Measurements from ENCODE around the gene CACNA1C.
A peak's percentile ranks its signal among the peaks of the same experiment; 100 is the strongest.

The CACNA1C gene

DNA sequence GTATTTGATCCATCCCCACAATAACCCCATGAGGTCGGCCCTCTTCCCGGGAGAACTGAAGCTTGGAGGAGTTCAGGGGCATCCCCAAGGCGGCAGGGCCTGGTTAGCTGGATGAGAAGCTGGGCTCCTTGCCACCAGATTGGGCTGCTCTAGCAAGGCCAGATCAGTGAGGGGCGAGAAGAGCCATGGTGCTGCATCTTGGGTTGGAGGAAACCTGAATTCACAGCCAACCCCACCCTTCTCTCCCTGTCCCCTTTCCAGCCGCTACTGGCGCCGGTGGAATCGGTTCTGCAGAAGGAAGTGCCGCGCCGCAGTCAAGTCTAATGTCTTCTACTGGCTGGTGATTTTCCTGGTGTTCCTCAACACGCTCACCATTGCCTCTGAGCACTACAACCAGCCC is 513.4 kb downstream of the CACNA1C start:
- DNase-seq: no peak
- intact Hi-C loops (cut with DNase I): no loop called here

DNA sequence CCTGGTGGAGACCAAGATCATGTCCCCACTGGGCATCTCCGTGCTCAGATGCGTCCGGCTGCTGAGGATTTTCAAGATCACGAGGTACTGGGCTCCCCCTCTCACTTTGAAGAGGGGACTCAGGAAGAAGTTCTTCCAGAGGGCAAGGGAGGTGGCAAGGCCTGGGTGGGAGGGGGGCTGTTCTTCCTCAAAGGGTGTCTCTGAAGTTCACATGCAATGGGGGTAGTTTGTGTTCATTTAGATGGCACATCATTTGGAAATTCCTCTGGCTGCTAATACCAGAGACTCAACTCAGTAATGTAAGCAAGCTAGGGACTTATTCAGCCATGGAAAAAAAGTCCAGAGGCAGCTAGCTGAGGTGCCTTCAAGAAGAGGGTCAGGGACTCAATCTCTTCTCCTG is 514.9 kb downstream of the CACNA1C start:
- intact Hi-C loops (cut with DNase I): no loop called here
- no peak for DNase-seq

- peak in 29 of 42 donors; percentile 14 to 74 (median 48) for DNase-seq
- intact Hi-C loops (cut with DNase I): no loop called here
Measured at GRCh38 chr12:2570562-2570961, 517.8 kb downstream of the CACNA1C start.

- intact Hi-C loops (cut with DNase I): no loop called here
- DNase-seq: no peak
Measured at GRCh38 chr12:2574355-2574935, 521.7 kb downstream of the CACNA1C start.

DNA sequence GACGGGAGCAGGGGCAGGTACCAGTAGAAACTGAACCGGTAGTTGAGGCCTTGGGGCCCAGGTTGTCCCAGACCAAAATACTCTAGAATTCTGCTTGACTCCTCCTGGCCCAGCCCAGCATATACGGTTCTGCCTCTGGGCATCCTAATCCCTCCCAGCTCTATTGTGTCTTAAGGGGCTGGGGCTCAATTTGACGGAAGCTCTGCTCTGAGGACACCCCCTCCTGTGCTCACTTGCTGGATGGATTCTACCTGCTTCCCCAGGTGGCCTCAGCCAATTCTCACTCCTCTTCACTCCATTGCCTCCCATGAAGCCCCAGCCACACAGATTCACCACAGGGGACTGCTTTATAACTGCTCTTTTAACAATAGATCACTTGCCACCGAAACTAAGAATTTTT is 522.5 kb downstream of the CACNA1C start:
- intact Hi-C loops (cut with DNase I): no loop called here
- DNase-seq: peak in 1 of 42 donors; percentile 10

- intact Hi-C loops (cut with DNase I): no loop called here
- DNase-seq: peak in 1 of 42 donors; percentile 34
Measured at GRCh38 chr12:2578211-2578610, 525.4 kb downstream of the CACNA1C start.

DNA sequence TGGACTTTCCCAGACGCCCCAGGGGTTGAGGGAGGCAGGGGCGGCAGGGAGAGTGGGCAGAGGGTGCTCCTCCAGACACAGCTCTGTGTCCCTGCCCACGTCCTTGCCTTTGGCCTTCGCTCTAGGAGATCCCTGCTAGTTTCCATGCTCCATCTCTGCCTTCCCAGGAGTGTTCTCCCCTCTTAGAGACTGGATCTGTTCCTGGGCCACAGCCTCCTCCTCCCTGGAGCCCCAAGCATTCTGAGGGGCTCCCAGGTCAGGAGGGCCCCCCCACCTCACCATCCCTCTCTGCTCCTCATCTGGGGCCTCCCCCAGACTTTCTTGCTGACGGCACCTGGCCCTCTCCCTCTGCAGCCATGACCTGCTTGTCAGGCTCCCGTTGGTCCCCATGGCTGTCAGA is 526.0 kb downstream of the CACNA1C start:
- intact Hi-C loops (cut with DNase I): no loop called here

DNA sequence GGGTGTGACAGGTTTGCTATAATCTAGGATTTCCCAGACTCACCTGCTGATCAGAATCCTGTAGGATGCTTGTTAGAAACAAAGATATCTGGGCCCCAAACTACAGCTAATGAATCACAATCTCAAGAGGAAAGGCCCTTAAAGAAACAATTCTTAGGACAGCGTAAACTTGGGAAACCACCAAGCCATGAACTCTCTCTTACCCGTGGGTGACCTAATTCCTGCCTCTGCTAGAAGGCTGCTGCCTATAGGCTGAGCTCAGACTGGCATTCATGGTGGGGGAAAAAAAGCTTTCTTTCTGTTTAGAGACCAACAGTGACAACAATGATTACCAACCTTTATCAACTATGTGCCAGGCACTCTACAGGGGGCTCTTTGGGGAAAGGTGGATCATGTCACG is 528.0 kb downstream of the CACNA1C start:
- intact Hi-C loops (cut with DNase I): no loop called here

More for the DNA sequence above, 526.0 kb downstream of the CACNA1C start:
- DNase-seq: peak in 1 of 42 donors; percentile 13

DNA sequence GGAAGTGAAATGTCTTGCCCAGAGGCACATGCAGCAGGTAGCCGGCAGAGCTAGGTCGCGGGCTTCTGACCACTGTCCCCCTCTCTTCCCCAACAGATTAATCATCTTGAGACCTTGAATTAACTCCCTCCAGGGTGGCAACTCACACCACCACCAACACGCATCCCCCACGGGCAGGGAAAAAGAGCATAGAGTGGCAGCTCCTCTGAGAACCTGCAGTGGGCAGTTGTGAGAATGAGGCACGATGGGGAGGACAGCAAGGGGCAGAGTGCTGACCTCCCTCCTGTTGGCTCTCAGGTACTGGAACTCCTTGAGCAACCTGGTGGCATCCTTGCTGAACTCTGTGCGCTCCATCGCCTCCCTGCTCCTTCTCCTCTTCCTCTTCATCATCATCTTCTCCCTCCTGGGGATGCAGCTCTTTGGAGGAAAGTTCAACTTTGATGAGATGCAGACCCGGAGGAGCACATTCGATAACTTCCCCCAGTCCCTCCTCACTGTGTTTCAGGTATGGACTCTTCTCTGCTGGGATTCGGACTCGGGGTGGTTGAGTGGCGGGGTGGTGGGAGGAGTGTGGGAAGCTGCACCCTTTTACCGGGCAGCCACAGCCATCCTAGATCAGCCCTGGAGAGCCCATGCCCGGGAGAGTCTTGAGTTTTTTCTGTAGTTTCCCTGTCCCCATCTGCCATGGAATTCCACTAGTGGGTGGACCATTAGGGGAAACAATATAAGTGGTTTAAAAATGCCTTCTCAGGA is 528.7 kb downstream of the CACNA1C start:
- intact Hi-C loops (cut with DNase I): no loop called here

More for the DNA sequence above, 528.0 kb downstream of the CACNA1C start:
- DNase-seq: no peak

DNA sequence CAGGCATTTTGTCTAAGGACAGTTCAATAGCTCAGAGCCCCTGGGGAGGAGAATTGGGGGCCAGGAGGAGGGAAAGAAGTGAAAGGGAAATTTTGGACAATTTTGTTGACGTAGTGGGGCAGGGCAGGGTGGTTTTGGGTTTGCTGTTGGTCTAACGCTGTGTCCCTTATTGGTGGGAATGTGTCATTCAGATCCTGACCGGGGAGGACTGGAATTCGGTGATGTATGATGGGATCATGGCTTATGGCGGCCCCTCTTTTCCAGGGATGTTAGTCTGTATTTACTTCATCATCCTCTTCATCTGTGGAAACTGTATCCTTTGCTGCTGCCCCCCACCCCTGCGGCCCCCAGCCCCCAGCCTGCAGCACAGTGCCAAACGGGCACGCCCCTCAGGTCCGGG is 529.8 kb downstream of the CACNA1C start:
- no peak for DNase-seq
- intact Hi-C loops (cut with DNase I): no loop called here

More for the DNA sequence above, 528.7 kb downstream of the CACNA1C start:
- DNase-seq: peak in 1 of 42 donors; percentile 35

DNA sequence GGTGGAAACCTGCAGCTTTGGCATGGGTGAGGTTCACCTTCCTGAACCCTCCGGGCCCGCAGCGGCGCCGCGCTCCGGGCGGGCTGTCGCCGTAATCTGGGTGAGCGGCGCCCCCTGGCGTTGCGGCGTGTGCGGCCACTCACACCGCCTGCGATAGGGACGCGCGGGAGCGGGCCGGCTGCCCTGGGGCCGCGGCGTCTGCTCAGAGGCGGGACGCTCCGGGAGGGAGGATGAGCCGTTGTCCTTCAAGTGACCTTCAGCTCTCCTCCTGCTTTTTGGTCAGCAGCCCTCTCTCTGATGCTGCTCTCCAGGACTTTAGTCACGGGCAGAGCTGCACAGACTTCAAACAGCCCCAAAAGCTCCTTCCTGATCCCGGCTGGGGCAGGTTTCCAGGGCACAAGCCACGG is 530.3 kb downstream of the CACNA1C start:
- intact Hi-C loops (cut with DNase I): no loop called here
- peak; percentile 8 to 84 (median 64) for DNase-seq

DNA sequence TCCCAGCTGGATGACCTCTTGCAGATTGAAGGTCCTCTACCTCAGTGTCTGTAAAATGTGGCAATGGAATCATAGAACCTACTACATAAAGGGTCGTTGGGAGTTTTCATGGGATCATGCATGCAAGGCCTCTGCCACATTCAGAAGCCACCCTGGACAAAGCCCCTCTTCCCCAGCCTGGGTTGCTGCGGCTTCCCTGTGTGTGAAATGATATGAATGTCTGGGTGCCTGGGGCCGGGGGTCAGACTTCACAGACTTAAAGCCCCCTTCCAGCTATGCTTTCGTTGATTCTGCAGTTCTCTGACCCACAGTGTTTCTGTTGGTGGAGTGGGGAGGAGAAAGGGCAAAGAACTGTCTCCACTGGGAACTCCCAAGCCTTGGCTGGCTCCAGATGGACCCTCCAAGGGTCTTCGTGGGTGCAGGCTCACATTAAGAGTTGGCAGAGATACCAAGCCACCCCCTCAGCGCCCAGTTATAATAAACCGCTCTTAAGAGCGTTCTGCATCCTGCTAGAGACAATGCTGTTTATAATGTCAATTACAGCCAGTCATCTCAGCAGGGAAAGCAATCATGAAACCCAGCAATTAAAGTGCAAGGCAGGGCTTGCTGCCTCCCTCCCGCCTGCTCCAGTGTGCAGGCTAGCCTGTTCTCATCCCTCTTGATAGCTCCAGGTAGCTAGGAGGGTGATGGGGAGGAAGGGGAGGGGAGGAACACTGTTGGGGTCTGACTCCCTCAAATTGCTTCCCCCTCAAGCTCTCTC is 531.0 kb downstream of the CACNA1C start:
- DNase-seq: peak in 1 of 42 donors; percentile 15
- intact Hi-C loops (cut with DNase I): no loop called here

DNA sequence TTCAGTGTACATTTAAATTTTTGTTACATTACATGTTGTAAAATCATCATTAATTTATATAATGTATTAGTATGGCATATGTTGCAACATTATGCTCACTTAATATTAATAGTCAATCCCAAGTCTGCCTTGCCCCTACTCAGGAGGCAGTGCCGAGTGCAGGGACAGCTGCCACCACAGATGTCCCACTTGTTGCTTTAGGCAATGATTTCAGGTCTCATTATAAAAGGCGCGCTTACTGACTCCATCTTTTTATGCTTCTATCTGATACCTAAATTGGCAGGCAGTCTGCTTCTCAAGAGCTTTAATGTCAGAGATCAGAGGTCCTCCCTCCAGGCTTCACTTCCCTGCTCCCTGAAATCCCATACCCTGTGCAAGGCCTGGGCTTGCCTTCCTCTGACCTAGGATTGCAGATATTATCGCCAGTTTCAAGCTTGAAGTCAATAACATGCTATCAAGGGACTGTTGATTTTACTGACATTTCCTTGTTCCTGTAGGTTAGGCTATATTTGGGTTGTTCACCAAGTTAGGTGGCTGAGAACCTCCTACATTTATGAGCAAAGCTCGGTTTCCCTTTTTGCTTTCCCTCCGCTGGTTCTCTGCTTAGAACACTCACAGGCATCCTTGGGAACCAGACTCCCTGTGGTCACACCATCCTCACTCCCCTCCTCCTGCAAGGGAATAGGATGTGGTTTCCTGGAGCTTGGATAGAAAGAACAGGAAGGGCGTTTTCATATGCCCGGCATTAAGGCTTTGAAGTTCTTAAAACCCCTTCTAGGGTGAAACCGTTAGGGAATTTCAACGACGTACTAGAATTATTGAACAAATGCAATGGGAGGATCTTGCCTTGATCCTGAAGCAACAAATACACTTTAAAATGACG is 533.6 kb downstream of the CACNA1C start:
- peak in 1 of 42 donors; percentile 10 for DNase-seq
- intact Hi-C loops (cut with DNase I): no loop called here

GRCh38 chr12:2588345-2588744 is 535.6 kb downstream of the CACNA1C start:
- intact Hi-C loops (cut with DNase I): no loop called here
- no peak for DNase-seq

- no peak for DNase-seq
- intact Hi-C loops (cut with DNase I): no loop called here
Measured at GRCh38 chr12:2589381-2589780, 536.6 kb downstream of the CACNA1C start.

DNA sequence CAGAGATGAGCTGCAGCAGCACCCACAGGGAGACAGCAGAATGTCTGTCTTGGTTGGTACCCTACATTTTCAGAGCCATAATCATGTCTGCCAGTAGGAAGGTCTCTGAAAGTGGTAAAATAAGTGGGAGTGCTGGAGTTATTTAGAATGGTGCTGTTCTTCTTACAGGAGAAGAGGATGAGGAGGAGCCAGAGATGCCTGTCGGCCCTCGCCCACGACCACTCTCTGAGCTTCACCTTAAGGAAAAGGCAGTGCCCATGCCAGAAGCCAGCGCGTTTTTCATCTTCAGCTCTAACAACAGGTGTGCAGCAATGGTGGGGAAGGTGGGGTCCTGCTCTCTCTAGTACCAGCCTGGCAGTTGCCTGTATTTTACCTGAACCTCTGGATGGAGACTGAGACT is 540.3 kb downstream of the CACNA1C start:
- intact Hi-C loops (cut with DNase I): no loop called here

GRCh38 chr12:2596441-2596840 is 543.7 kb downstream of the CACNA1C start:
- DNase-seq: no peak
- intact Hi-C loops (cut with DNase I): no loop called here

More for the DNA sequence above, 540.3 kb downstream of the CACNA1C start:
- peak in 8 of 42 donors; percentile 17 to 69 (median 32) for DNase-seq

DNA sequence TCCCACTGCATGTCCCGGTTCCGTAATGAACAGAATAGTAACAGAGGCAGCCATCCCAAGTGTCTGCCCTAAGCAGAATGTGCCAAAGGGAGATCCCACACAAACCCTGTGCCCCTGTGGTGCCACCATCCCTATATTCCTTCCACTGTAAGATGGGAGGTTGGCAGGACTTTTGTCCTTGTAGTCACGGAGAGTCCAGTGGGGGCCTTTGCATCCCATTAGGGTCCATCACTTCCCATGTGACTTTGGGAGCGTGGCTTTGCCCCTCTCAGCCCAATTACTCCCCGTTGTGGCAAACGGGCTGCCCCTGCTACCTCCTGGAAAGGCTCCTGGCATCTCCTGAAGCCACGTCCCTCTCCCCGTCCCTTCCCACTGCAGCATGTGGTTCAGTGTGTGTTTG is 552.5 kb downstream of the CACNA1C start:
- no peak for DNase-seq
- intact Hi-C loops (cut with DNase I): no loop called here

Measured in head of caudate nucleus (tissue), 42 donors.